Liver (tissue), 9 donors: ENCODE measurements around the gene IL4. TPM values are rescaled to one million over a fixed set of nuclear protein-coding genes. Genes with fewer than 3 reads are reported as not detected.

ENCODE experiments used
- DNase-seq: peaks from one replicate; pipeline ENCODE4 v3.0.0-alpha.2; 2017; ENCODE audit warnings: low spot score
- H3K27ac ChIP-seq, 2 donors: one replicate each; pipeline ENCODE4 v1.7.0; 2013; ENCODE audit warnings: inconsistent platforms in 2 of 2, low read length in 2 of 2, control low read depth in 1 of 2, low read depth in 1 of 2, mild to moderate bottlenecking in 1 of 2
- H3K27me3 ChIP-seq, 4 donors: one replicate each; pipeline versions ENCODE4 v1.6.1 to v1.7.0; 2013; ENCODE audit warnings: low read length in 3 of 4, inconsistent platforms in 1 of 4, mild to moderate bottlenecking in 1 of 4, moderate library complexity in 1 of 4; ENCODE audit not compliant: control insufficient read depth in 4 of 4, insufficient read depth in 4 of 4
- H3K36me3 ChIP-seq, 4 donors: one replicate each; pipeline versions ENCODE4 v1.6.1 to v1.7.0; 2013; ENCODE audit warnings: low read length in 3 of 4, mild to moderate bottlenecking in 3 of 4, low read depth in 1 of 4, moderate library complexity in 1 of 4; ENCODE audit not compliant: control insufficient read depth in 4 of 4, insufficient read depth in 3 of 4
- H3K4me1 ChIP-seq, 4 donors: one replicate each; pipeline versions ENCODE4 v1.6.1 to v1.7.0; 2013; ENCODE audit warnings: low read length in 3 of 4, mild to moderate bottlenecking in 3 of 4, moderate library complexity in 1 of 4; ENCODE audit not compliant: control insufficient read depth in 4 of 4, insufficient read depth in 4 of 4
- H3K4me3 ChIP-seq, 3 donors: one replicate each; pipeline versions ENCODE4 v1.6.1 to v1.7.0; 2013; ENCODE audit warnings: low read length in 3 of 3, control low read depth in 1 of 3, low read depth in 1 of 3, mild to moderate bottlenecking in 1 of 3
- H3K9ac ChIP-seq, 2 donors: one replicate each; pipeline ENCODE4 v1.7.0; 2013; ENCODE audit warnings: low read length in 2 of 2, mild to moderate bottlenecking in 2 of 2, moderate library complexity in 2 of 2, control low read depth in 1 of 2, low read depth in 1 of 2
- H3K9me3 ChIP-seq, 4 donors: one replicate each; pipeline versions ENCODE4 v1.6.1 to v1.7.0; 2013; ENCODE audit warnings: low read length in 3 of 4; ENCODE audit not compliant: control insufficient read depth in 4 of 4
- FOXA1 ChIP-seq: IDR thresholded peaks from 2 replicates; pipeline ENCODE4 v1.6.1; 2016; ENCODE audit warnings: antibody characterized with exemption
- FOXA2 ChIP-seq: IDR thresholded peaks from 2 replicates; pipeline ENCODE4 v1.6.1; 2016; ENCODE audit warnings: antibody characterized with exemption
- GABPA ChIP-seq, 2 donors: IDR thresholded peaks in 1 of 2; conservative IDR thresholded peaks in 1 of 2; 2 replicates each; pipeline ENCODE4 v1.6.1; 2016; ENCODE audit warnings: antibody characterized with exemption in 2 of 2, mild to moderate bottlenecking in 1 of 2, moderate library complexity in 1 of 2
- HNF4A ChIP-seq, 2 donors: conservative IDR thresholded peaks; 2 replicates each; pipeline ENCODE4 v1.6.1; 2016; ENCODE audit warnings: antibody characterized with exemption in 2 of 2, mild to moderate bottlenecking in 2 of 2
- HNF4G ChIP-seq: IDR thresholded peaks from 2 replicates; pipeline ENCODE4 v1.6.1; 2016; ENCODE audit warnings: antibody characterized with exemption
- JUND ChIP-seq, 2 donors: IDR thresholded peaks; 2 replicates each; pipeline ENCODE4 v1.6.1; 2016; ENCODE audit warnings: antibody characterized with exemption in 2 of 2
- RAD21 ChIP-seq, 2 donors: IDR thresholded peaks; 2 replicates each; pipeline ENCODE4 v1.6.1; 2016; ENCODE audit warnings: antibody characterized with exemption in 2 of 2, mild to moderate bottlenecking in 2 of 2
- RXRA ChIP-seq, 2 donors: IDR thresholded peaks; 2 replicates each; pipeline ENCODE4 v1.6.1; 2017 to 2018; ENCODE audit warnings: antibody characterized with exemption in 2 of 2, mild to moderate bottlenecking in 1 of 2
- SP1 ChIP-seq: IDR thresholded peaks from 2 replicates; pipeline ENCODE4 v1.6.1; 2018; ENCODE audit warnings: antibody characterized with exemption, mild to moderate bottlenecking
- TAF1 ChIP-seq: conservative IDR thresholded peaks from 2 replicates; pipeline ENCODE4 v1.6.1; 2016; ENCODE audit warnings: antibody characterized with exemption, mild to moderate bottlenecking
- YY1 ChIP-seq: IDR thresholded peaks from 2 replicates; pipeline ENCODE4 v1.6.1; 2016; ENCODE audit warnings: antibody characterized with exemption, mild to moderate bottlenecking
- WGBS: extraction: QIAGEN DNeasy Blood & Tissue Kit; methylation state at CpG from one replicate; pipeline ENCODE4 v1.1.7; 2013; 5-methylcytosine and 5-hydroxymethylcytosine counted together
- polyA plus RNA-seq, 2 donors: library from polyadenylated mRNA; stranded (reverse) in 1 of 2; unstranded in 1 of 2; fragments of 200-250 nt in 1 of 2; fragments of >200 nt in 1 of 2; fragmentation: Nextera tagmentation in 1 of 2; extraction: Ambion mirVana in 1 of 2; gene quantifications; one replicate each; pipeline versions ENCODE4 v1.2.1 to v1.2.3, GENCODE V29; 2013 to 2015
- total RNA-seq, 2 donors: library from RNA; depleted of rRNA; stranded (reverse); fragments of >200 nt; gene quantifications; one replicate each; pipeline ENCODE4 v1.2.3, GENCODE V29; 2014
- TF ChIP-seq, protein P1 (sequence below): IDR thresholded peaks from 2 replicates; pipeline ENCODE4 v1.6.1; 2016; ENCODE audit warnings: antibody characterized with exemption
- TF ChIP-seq, protein P2 (sequence below): IDR thresholded peaks from 2 replicates; pipeline ENCODE4 v1.6.1; 2016; ENCODE audit warnings: antibody characterized with exemption, mild to moderate bottlenecking
- TF ChIP-seq, protein P3 (sequence below): IDR thresholded peaks from 2 replicates; pipeline ENCODE4 v1.6.1; 2016; ENCODE audit warnings: antibody characterized with exemption
- TF ChIP-seq, protein P4 (sequence below): fragments of 150-350 bp; IDR thresholded peaks from 2 replicates; pipeline ENCODE4 v1.5.1; 2017; ENCODE audit warnings: improper control_type of control experiment, low read depth, low read length; ENCODE audit not compliant: missing input control
- donor health status: healthy.
- donor health status: healthy.
- donor health status: healthy.
- donor health status: healthy.
- donor health status: healthy.

The IL4 gene
- total and polyA plus RNA-seq, 4 donors: not detected

DNA sequence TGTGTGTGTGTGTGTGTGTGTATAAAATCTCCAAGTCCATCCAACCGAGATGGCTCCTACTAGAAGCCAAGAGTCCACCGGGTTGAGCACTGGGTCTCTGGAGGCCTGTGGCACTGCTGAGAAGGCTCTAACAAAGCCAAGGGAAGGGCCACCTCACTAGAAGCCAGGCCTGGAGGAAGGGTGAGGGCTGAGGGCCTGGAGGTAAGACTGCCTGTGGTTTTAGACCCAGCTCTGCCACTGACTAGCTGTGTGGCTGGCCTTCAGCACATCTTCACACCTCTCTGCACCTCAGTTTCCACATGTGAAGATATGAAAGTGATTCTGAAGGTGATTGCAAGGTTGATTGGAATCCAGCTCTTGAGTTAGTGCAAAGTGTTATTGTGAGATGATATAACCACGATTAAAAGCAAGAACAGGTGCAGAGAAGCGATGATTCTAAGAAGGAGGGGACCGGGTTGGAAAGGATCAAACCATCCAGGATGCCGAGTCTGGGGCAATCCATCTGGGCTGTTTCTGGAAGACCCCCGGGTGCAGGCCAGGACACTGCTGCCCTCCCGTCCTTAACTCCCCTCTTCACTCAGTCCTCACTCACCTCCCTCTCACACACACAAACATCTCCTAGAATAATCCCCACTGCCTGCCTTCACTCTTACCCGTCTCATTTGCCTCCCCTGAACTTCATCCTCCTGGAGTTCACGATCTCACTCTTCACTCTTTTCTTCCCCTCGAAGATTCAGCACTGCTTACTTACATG lies 2.3 kb downstream of the IL4 start:
- no peak for TF ChIP-seq FOXA1
- TF ChIP-seq, protein P1, sequence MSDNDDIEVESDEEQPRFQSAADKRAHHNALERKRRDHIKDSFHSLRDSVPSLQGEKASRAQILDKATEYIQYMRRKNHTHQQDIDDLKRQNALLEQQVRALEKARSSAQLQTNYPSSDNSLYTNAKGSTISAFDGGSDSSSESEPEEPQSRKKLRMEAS: no peak
- TF ChIP-seq, protein P2, sequence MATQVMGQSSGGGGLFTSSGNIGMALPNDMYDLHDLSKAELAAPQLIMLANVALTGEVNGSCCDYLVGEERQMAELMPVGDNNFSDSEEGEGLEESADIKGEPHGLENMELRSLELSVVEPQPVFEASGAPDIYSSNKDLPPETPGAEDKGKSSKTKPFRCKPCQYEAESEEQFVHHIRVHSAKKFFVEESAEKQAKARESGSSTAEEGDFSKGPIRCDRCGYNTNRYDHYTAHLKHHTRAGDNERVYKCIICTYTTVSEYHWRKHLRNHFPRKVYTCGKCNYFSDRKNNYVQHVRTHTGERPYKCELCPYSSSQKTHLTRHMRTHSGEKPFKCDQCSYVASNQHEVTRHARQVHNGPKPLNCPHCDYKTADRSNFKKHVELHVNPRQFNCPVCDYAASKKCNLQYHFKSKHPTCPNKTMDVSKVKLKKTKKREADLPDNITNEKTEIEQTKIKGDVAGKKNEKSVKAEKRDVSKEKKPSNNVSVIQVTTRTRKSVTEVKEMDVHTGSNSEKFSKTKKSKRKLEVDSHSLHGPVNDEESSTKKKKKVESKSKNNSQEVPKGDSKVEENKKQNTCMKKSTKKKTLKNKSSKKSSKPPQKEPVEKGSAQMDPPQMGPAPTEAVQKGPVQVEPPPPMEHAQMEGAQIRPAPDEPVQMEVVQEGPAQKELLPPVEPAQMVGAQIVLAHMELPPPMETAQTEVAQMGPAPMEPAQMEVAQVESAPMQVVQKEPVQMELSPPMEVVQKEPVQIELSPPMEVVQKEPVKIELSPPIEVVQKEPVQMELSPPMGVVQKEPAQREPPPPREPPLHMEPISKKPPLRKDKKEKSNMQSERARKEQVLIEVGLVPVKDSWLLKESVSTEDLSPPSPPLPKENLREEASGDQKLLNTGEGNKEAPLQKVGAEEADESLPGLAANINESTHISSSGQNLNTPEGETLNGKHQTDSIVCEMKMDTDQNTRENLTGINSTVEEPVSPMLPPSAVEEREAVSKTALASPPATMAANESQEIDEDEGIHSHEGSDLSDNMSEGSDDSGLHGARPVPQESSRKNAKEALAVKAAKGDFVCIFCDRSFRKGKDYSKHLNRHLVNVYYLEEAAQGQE: no peak
- TF ChIP-seq SP1: no peak
- TF ChIP-seq RXRA (IDR thresholded peaks at IDR 0.05): no peak
- no peak for TF ChIP-seq RAD21 (IDR thresholded peaks at IDR 0.05)
- no peak for TF ChIP-seq TAF1
- no peak for TF ChIP-seq YY1
- no peak for TF ChIP-seq FOXA2
- no peak for DNase-seq
- Histone ChIP-seq H3K9me3 (no peaks in the 10 kb centered on the region), H3K36me3 (no peaks in the 10 kb centered on the region), H3K4me3 (no peak overlapping the region), H3K9ac (no peak overlapping the region), H3K27ac (no peak overlapping the region), H3K4me1 (no peaks in the 10 kb centered on the region), H3K27me3 (no peaks in the 10 kb centered on the region)
- WGBS: 93% methylated on average over 11 of the region's 11 CpGs

DNA sequence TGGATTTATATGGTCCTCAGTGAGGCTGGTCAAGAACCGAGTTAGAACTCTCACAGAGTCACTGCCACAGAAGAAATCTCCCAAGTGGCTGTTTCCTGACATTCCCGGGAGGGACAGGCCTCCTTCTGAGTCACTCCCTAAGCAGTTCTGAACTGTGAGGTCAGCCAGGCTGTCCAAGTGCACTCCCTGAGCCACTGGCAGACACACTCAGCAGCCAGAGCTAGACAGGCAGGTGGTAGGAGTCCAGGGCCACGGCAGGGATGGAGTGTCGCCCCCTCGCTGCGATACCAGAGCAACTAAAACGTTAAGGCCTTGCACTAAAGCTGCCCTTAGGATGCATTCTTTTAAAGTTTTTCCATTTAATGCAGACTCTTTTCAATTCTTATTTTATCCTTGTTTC lies 3.4 kb downstream of the IL4 start:
- no peak overlapping the region for H3K27ac ChIP-seq
- H3K4me3 ChIP-seq: no peak overlapping the region
- no peaks in the 10 kb centered on the region for H3K27me3 ChIP-seq
- H3K9me3 ChIP-seq: no peaks in the 10 kb centered on the region
- no peak overlapping the region for H3K9ac ChIP-seq
- DNase-seq: no peak
- no peaks in the 10 kb centered on the region for H3K36me3 ChIP-seq
- H3K4me1 ChIP-seq: no peaks in the 10 kb centered on the region
- 67% methylated on average over 7 of the region's 7 CpGs for WGBS
- TF ChIP-seq JUND (IDR thresholded peaks at IDR 0.05): peak in 1 of 2 donors; percentile 25
- TF ChIP-seq GABPA (IDR thresholded peaks at IDR 0.05 in 1 of 2, conservative IDR thresholded peaks at IDR 0.05 in 1 of 2): no peak

DNA sequence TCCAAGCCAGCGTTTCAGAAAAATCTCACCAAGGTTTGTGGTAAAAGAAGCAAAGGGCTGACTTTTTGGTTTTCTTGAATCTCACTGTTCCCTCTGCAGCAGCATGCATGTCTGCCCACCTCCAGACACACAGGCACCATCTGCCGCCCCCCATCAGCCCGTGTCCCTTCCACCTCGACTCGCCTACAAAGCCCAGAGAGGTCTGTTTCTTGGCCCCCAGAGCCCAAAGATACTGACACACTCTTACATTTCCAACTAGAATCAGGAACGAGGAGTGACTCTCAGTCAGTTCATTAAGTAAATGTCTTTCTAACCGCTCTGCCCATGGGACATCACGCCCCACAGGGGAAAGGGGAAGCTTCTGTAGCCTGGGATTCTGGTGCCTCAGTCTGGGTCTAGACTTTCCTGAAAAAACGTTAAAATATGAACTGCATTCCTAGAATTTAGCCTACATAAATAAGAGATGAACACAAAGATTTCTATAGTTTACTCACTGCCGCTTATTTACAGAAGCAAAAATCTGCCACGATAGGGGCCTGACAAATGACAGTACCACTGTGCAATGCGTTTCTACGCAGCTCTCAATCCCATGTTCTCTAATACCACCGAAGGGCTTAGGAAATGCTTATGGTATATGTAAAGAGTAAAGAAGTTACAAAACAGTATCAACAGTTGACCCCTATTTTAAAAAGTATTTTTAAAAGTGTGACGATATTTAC lies 4.1 kb downstream of the IL4 start:
- no peak for DNase-seq
- no peaks in the 10 kb centered on the region for H3K27me3 ChIP-seq
- no peak overlapping the region for H3K9ac ChIP-seq
- WGBS: 89% methylated on average over 15 of the region's 15 CpGs
- H3K9me3 ChIP-seq: no peaks in the 10 kb centered on the region
- no peak overlapping the region for H3K4me3 ChIP-seq
- no peaks in the 10 kb centered on the region for H3K4me1 ChIP-seq
- H3K27ac ChIP-seq: no peak overlapping the region
- TF ChIP-seq, protein P2: no peak
- TF ChIP-seq, protein P3, sequence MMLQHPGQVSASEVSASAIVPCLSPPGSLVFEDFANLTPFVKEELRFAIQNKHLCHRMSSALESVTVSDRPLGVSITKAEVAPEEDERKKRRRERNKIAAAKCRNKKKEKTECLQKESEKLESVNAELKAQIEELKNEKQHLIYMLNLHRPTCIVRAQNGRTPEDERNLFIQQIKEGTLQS: no peak
- TF ChIP-seq RAD21 (IDR thresholded peaks at IDR 0.05) (no peak), GABPA (IDR thresholded peaks at IDR 0.05 in 1 of 2, conservative IDR thresholded peaks at IDR 0.05 in 1 of 2) (no peak), SP1 (no peak), HNF4G (no peak), HNF4A (conservative IDR thresholded peaks at IDR 0.05) (no peak)
- TF ChIP-seq, protein P1: no peak
- TF ChIP-seq, protein P4, sequence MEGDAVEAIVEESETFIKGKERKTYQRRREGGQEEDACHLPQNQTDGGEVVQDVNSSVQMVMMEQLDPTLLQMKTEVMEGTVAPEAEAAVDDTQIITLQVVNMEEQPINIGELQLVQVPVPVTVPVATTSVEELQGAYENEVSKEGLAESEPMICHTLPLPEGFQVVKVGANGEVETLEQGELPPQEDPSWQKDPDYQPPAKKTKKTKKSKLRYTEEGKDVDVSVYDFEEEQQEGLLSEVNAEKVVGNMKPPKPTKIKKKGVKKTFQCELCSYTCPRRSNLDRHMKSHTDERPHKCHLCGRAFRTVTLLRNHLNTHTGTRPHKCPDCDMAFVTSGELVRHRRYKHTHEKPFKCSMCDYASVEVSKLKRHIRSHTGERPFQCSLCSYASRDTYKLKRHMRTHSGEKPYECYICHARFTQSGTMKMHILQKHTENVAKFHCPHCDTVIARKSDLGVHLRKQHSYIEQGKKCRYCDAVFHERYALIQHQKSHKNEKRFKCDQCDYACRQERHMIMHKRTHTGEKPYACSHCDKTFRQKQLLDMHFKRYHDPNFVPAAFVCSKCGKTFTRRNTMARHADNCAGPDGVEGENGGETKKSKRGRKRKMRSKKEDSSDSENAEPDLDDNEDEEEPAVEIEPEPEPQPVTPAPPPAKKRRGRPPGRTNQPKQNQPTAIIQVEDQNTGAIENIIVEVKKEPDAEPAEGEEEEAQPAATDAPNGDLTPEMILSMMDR: no peak
- H3K36me3 ChIP-seq: no peaks in the 10 kb centered on the region
